Glomerular visceral epithelial cell (primary cell): Measurements from ENCODE around the gene IL17B.

Source experiments
- DNase-seq: peaks from one replicate; pipeline ENCODE4 v3.0.0-alpha.2; 2016; ENCODE audit errors: extremely low spot score

IL17B gene

DNA sequence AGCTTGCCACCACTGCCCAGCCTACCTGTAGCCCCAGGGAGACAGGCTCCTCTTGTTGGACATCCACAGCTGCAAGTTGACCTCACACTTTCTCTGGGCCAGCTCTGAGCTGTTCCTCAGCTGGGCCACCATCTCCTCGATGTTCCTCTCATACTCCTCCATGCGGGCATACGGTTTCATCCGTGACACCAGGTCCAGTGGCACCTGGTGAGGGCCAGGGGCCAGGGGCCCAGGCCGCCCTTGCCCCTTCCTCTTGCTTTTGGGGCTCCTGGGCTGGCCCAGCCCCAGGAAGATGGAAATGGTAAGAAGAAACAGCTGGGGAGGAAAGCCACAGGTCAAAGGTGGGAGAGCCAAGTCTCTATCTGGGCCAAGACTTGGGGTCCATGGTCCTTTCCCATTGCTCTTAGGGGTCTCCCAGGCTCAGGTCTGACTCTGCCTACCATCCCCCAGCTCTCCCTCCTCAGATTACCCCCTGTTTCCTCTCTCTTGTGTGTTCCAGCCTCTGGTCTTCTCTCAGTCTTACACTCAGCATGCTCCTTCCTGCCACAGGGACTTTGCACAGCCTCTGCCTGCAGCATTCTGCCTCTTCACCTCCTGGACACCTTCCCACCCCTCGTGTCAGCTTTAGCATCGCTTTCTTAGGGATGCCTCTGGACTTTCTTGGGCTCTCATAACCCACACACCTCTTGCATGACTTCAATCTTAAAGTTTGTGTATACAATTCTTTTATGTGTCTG, 2.2 kb downstream of the IL17B start:
- no peak for DNase-seq

DNA sequence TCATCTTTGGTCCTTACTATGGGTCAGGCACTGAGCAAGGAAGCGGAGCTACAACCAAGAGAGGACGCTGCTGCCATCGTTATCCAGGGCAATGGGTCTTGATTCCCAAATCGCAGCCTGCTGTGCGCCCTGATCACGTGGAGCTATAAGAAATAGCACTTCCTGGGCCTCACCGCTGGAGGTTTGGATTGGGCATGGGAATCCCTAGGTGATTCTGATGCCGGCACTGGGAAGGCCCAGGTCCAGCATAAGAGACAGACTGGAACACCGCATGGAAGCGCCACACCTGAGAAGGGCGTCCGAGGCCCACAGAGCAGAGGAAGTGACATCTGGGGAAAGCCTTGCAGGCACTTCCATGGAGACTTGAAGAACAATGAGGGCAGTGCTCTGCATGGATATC, 3.0 kb downstream of the IL17B start:
- DNase-seq, result no peak

DNA sequence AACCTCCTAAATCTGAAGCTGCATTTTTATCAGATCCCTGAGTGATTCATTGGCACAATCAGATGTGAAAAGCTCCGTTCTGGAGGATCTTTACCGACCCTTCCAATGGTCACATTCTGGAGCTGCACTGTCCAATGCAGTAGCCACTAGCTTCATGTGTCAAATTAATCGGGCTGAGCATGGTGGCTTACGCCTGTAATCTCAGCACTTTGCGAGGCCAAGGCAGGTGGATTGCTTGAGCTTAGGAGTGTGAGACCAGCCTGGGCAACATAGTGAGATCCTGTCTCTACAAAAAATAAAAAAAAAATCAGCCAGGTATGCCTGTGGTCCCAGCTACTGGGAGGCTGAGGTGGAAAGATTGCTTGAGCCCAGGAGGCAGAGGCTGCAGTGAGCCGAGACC, 3.7 kb downstream of the IL17B start:
- DNase-seq, result no peak

DNA sequence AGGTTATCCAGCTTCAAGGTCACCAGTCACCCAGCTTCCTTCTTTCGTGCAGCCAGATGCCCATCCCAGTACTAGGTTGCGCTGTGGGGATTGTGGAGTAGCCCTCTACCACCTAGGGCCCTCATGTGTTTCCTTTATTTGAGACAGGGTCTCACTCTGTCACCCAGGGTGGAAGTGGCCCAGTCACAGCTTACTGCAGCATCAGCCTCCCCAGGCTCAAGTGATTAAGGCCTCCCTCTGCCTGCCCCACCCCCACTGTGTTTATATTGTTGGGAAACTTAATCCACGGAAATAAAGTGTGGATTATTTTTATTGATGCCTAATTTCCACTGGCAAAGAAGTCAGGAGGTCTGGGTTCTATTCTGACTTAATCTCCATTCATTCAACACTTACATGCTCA, 4.3 kb downstream of the IL17B start:
- DNase-seq, result no peak

DNA sequence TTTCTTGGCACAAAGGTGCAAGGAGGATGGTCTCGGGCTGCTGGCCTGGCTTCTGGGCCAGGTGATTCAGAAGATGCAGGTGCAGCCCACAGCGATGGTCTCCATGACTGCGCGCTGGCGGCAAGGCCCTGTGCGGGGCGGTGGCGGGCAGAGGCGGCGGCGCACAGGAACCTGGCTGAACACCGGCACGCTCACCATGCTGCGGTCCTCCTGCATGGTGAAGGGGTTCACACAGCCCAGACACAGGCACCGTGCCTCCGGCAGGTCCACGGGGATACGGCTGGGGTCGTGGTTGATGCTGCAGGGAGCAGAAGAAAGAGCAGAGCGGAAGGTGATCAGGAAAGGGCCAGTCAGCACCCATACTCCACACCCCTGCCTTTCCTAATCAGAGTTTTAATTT, 4.8 kb downstream of the IL17B start:
- DNase-seq, result no peak

DNA sequence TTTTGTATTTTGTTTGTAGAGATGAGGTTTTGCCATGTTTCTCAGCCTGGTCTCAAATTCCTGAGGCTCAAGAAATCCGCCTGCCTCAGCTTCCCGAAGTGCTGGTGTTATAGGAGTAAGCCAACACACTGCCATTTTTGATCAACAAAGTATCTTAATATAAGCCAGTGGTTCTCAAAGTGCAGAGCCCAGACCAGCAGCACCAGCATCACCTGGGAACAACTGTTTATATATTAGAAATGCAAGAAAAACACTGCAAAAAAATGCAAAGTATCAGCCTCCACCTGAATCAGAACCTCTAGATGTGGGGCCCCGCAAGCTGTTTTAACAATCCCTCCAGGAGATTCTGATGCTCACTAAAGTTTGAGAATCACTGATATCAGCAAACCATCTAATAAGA, 6.2 kb downstream of the IL17B start:
- DNase-seq, result no peak

DNA sequence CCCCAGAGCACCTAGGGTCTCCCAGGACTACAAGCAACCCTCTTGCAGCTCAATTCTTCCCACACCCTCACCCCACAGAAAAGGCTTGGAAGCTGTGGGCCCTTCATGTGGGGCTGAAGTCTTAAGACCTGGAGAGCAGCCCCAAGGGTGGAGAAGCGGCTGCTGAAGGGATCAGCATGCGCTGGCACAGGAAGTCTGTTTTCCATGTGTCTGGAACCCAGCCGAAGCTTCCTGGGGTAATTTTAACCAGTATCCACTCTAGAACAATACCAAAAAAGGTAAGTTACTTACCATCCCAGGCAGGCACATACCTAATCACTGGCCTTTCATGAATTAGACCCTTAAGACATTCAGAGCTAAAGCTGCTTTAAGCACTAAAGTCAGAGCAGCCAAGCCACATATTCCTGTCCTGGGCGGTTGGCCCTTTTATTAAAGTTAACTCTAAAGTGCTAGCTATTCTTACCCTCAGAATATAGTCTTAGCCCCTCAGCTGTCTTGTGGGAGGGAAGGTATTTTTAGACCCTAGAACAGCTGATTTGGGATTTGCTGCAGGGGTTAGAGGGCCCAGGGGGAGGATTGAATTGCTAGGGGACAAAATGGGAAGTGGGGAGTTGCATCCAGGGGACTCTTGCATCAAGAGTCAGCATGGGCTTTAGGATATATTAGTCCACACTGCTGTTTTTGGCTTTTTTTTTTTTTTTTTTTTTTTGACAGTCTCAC, 6.9 kb downstream of the IL17B start:
- DNase-seq, result no peak

DNA sequence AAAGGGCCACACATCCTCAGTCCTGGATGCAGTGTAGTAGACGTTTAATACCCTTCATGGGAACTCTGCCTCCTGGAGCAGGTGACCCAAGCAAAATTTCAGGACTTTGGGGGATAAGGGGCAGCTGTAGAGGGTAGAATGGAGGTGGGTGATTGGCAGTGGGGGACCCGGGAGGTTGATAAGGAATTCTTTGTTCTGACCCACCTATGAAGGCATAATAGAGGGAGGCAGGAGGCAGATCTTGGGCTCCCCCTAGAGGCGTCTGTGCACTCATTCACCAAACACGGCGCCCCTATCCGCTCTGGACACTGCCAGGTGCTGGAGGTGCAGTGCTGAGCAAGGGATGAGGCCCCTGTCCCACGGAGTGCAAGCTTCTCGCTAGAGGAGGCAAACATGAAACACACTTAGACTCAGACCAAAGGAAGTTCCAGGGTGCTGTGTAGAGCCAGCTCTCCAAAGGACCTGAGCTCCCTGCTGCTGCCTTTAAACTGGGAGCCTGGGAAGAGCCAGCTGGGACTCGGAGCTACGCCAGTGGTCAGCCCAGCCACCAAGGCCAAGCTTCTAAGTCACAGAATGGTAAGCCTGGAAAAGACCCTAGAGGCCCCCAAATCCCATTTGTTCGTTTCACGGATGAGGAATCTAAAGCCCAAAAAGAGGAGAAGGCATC, 7.7 kb downstream of the IL17B start:
- DNase-seq, result peak; percentile 71

DNA sequence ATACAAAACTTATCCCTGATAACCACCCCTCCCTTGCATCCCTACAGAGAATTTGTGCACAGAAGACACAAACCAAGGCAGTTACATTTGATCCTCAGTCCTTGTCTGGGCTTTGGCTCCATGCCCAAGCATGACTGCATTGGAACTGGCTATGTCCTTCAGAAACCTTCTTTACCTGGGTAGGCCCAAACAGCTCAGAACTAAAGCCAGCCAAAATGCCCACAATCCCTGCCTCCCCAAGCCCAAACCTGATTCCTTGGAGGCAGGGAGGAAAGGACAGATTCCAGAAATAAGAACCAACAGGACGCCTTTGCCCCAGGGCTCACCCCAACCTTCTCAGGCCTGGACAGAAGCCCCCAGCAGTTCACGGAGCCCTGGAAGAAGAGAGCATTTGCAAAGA, 8.2 kb downstream of the IL17B start:
- DNase-seq, result no peak

DNA sequence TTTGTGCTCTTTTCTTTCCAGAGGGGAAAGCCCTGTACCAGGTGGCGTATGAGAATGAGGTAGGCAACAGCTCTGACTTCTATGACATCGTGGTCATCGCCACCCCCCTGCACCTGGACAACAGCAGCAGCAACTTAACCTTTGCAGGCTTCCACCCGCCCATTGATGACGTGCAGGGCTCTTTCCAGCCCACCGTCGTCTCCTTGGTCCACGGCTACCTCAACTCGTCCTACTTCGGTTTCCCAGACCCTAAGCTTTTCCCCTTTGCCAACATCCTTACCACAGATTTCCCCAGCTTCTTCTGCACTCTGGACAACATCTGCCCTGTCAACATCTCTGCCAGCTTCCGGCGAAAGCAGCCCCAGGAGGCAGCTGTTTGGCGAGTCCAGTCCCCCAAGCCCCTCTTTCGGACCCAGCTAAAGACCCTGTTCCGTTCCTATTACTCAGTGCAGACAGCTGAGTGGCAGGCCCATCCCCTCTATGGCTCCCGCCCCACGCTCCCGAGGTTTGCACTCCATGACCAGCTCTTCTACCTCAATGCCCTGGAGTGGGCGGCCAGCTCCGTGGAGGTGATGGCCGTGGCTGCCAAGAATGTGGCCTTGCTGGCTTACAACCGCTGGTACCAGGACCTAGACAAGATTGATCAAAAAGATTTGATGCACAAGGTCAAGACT, 11.0 kb downstream of the IL17B start:
- DNase-seq, result no peak

DNA sequence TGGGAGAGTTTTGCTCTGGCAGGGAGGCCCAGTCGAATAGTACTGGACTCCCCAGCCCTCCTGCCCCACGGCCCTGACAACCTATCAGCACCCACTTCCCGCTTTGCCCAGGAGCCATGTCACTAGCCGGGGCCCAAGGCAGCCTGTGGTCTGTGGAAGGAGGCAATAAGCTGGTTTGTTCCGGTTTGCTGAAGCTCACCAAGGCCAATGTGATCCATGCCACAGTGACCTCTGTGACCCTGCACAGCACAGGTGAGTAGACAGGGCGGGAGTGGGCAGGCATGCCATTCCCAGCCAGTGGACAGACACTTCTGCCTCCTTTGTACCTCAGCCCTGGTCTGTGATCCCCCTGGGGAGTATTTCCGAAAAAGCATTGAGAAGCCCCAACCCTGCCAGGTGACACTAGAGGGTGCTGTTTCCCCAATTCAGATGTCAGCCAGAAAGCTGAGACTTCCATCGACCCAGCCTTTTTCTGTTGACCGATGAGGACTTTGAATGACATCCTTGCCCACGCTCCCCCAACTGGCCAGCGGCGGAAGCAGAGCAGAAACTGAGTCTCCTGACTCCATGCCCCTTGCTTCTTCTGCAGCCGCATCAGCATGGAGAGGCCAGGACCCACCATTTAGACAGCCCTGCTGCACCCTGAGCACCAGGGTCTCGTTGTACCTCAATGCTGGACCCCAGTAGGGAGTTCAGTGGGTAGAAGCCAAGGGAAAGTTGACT, 11.7 kb downstream of the IL17B start:
- peak; percentile 79 for DNase-seq

DNA sequence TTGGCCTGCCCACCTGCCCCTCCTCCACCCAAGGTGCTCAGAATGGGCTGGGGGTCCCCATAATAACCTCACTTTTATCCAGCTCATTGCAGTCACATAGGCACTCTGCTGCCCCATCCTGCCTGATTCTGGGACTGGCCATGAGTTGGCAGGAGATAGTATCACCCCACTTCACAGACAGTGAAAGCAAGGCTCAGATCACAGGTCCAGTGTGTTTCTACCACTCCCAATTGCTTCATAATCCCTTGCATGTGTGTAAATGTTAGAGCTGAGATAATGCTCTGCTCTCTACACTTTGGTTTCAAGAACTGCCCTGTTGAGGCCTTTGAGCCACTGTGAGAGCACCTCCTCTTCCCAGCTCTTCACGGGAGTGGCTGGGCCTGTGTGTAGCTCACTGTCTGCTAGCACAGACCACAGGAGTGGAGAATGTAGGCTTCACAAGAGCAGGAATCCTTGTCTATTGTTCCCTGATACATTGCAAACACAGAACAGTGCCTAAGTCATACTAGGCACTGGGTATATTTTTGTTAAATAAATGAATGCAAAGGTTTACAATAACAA, 12.8 kb downstream of the IL17B start:
- no peak for DNase-seq

DNA sequence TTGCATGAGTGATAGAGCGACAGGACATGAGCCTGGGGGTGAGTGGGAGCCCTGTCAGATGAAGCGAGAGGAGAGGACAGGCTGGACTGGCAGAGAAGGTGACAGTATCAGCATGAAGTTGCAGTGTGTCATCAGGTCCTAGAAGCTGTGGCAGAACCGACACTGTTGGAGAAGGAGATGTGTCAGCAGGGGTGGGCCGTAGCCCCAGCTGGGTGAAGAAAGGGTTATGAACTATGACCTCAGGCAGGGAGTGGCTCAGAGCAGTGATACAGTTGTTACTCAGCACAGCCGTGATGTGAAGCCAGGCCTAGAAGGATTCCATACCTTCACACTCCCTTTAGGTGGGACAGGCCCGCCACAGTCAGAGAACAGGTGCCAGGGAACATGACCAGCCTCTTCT, 13.7 kb downstream of the IL17B start:
- DNase-seq, result no peak

DNA sequence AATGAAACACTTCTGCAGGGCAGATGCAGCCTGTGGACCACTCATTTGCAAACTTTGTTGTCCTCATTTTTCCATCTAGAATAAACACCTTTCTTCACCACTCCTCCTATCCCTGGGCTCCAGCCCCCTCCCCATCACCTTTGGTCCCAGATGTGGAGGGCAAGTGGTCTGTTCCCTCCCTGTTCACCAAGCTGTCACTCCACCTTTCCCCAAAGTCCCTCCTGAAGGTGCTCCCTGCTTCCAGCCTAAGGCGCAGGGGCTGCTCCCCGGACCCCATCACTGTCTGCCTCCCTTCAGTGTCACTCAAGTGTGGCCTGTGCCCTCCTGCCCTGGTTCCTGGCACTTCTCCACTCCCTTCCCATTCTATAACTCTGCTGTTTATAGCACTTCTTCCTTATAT, 14.4 kb downstream of the IL17B start:
- no peak for DNase-seq

DNA sequence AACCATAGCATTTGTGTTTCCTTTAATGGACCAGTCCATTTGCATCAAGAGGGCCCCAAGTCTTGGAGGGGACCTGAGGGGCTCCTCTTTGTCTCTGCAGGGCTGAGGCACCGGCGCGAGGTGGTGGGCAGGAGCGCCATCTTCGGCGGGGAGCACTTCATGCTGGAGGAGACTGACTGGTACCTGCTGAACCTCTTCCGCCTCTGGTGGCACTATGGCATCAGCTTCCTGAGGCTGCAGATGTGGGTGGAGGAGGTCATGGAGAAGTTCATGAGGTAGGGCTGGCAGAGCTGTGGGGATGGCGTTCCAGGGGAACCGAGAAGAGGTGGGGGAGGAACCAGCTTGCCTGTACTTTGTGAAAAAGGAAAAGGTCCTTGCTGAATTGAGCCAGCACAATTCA, 15.2 kb downstream of the IL17B start:
- no peak for DNase-seq

DNA sequence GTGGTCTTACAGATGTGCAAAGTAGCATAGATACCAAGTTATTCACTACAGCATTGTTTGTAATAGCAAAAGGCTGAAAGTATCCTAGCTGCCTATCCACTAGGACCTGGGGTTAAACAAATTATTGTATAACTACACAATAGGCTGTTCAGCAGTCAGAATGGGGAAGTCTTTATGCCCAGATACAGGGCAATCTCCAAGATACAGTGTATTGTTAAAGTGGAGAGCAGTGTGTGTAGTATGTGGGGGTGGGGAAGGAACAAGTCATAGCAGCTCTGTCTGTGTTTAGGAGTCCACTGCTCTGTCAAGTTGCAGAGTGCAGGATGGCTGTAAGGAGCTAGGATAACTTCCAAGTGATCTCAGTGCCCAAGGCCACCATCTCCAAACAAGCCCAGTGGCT, 15.7 kb downstream of the IL17B start:
- no peak for DNase-seq

DNA sequence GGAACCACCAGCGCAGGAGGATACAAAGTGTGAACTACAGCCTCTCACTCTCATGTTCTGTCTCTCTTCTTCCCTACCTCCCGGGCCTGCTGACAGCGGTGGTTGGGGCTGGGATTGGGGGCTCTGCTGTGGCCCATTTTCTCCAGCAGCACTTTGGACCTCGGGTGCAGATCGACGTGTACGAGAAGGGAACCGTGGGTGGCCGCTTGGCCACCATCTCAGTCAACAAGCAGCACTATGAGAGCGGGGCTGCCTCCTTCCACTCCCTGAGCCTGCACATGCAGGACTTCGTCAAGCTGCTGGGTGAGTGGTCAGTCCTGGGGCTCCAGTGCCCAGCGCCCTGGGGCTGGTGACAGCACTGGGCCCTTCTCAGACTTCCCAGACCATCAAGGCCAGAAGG, 16.6 kb downstream of the IL17B start:
- no peak for DNase-seq

DNA sequence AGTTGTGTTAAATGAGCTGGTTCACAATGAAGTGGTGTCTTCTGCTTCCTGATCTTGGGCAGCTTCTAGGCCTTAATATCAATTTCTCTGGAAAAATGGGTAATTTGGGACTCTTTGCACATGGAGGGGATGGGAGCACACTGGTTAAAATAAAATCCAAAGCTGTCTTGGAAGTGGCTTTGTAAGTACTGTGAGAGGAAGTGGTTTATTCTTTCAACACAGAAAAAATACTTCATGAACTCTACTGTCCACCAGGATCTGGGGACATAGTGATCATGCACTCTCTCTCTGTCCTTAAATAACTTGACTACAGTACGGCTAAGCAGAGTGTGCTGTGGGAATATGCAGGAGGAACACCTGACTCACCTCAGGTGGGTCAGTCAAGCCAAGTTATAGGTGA, 18.8 kb downstream of the IL17B start:
- DNase-seq, result no peak

DNA sequence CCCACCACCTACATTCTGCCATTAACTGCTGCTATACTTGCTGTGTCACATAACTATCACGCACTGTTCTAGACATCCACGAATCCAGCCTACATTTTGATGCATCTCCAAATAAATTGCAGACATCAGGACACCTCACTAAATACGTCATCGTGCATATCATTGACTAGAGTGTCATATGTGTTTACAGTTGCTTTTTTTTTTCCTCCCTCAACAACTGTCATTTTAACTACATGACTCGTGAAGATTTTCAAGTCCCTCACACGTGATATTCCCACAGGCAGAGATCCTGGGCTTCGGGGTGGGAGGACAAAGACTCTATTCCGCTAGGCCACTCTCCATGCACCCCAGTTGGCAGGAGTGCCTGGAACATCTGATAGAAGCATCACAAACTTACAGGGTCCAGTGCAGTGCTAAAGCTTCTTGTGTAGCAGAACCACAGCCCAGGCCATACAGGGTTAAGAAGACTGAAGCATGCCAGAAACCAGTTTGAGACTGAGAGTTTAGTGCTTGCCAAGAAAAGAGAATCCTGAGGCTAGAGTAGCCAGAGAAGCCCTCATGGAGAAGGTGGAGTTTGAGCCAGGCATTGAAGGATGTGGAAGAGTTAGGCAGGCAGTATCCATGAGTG, 20.1 kb downstream of the IL17B start:
- DNase-seq, result no peak

DNA sequence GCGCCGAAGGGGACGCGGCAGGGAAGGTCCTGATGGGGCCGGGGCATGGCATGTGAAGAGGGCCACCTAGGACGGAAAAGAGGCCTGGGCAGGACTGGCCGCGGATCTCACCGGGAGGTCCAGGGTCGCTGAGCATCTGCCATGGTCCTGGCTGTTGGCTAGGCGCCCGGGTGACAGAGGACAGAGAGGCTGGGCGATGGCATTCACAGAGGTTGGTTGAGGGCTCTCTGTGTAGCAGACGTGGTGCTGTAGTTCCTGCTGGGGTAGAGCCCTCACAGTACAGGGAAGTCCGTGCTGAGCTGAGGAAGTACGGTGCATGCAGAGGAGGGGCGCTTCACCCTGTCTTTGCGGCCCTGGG, 20.8 kb downstream of the IL17B start:
- DNase-seq, result peak; percentile 30
